CD4-positive, alpha-beta T cell treated with Interleukin-12 subunit alpha and Interleukin-12 subunit beta, for 1 hour (primary cell): ENCODE results near the gene SDHA.
"Not testable (repeated sequence)": the region's sequence is repeated elsewhere in the genome, so short reads cannot be mapped to it uniquely, and the experiment has no call there.

Experiments
- DNase-seq: peaks from one replicate; pipeline ENCODE4 v3.0.0-alpha.2; 2020

SDHA gene

DNA sequence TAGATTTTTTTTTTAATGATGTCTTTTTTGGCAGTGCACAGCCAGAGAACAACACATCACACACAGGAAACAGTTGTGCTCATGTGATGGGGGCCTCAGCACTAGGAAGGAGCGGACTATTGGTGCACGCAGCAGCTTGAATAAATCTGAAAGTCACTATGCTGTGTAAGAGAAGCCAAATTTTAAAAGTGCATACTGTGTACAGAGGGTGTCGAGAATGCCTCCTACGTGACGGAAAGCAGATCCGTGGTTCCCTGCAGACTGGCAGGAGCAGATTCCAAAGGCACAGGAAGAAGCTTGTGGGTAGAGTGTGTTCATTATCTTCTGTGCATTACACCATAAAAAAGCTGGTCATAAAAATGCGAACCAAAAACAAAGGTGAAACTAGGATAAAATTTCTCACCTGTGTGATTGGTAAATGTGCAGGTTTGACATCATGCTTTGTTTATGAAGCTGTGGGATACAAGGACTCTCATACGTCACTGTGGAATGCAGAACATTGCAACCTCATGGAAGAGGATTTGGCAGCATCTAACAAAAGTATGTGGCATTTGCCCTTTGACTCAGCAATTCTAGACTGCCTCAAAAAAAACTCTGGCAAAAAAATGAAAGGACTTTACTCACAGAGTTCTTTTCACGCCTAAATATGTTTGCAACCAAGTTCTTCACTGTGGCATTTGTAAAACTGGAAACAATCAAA, 45.3 kb downstream of the SDHA start:
- not testable (repeated sequence) for DNase-seq

DNA sequence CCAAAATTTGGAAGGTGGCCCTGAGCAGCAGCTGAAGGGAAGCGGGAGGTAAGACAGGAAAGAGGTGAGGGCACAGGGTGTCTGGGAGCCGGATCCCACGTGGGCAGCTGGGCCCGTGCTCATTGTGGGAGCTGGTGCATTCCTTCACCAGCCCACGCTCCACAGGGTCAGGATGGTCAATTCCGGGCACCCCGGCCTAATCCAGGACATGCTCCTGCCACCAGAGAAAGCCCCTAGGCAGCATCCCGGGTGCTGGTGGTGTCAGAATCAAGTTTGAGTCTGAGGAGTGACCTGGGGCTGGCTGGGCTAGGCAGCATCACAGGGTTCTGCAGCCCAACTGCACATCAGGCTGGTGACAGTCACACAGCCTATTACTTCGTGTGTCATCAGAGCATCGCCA, 46.2 kb downstream of the SDHA start:
- DNase-seq: no peak

DNA sequence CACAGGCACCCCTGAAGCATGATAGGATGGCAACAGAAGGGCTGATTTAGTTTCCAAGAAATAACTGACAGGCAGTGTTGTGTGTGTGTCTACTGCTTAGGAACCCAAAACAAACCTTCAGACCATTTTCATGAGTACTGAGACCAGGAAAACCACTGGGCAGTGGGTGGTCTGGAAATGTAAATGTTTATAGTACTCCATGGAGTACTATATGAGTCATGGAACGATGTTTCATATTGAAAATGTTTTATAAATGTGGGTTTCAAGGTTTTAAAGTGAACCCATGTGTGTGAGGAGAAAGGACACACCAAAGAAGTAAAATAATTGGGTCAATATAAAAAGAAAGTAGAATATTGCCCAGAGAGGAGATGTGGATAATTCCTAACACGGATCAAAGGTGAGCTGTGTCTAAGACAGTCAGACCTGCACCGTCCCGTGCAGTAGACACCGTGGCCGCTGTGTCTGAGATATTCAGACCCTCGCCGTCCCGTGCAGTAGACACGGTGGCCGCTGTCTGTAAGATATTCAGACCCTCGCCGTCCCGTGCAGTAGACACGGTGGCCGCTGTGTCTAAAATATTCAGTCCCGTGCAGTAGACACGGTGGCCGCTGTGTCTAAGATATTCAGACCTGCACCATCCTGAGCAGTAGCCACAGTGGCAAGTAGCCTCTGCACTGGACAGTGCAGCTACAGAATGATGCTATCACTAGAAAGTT, 48.3 kb downstream of the SDHA start:
- not testable (repeated sequence) for DNase-seq

DNA sequence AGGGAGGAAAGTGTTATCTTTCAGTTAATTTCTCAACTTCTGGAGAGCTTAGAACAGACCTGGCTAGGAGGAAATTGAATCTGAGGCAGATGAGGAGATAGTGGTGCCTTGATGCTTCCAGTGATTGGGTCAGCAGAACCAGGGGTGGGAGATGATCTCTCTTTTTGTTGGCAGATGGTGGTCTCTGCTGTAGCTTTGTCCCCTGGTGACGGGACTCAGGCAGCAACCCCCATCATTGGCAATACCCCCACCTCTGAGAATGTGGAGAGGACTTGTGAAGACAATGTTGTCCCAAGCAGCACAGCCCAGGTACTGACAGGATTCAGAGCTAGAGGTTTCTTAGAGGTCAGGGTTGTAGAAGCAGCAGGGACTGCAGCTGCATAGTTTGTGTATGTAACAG, 49.6 kb downstream of the SDHA start:
- DNase-seq: no peak

DNA sequence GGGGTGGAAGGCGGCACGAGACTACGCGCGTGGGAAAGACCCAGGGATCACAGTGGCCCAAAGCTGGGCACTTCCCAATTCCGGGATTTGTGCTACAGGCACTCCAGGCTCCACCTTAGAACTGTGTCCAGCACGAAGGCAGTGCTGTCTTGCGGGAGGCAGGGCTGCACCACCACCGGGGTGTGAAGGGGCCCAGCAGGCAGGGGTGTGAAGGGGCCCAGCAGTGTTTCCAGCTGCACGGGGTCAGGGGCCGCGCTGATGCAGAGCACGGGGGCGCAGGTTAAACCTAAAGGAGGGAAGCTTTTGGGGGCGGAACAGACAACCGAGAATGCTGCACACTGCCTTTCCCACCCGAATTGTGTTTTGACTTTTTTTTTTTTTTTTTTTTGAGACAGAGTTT, 52.2 kb downstream of the SDHA start:
- DNase-seq: no peak

DNA sequence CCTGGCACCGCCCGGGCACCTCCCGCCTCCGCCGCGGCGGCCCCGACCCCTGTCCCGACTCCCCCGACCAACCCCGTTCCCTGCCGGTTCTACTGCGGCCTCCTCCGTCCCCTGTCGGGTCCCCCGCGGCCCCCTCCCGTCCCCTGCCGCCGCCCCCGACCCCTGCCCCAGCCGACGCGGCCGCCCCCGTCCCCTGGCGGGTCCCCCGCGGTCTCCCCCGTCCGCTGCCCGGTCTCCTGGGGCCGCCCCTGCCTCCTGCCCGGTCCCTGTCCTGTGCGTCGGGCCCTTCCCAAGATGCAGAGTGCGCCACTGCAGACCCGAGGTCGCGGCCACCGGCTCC, 53.7 kb downstream of the SDHA start:
- not testable (repeated sequence) for DNase-seq

DNA sequence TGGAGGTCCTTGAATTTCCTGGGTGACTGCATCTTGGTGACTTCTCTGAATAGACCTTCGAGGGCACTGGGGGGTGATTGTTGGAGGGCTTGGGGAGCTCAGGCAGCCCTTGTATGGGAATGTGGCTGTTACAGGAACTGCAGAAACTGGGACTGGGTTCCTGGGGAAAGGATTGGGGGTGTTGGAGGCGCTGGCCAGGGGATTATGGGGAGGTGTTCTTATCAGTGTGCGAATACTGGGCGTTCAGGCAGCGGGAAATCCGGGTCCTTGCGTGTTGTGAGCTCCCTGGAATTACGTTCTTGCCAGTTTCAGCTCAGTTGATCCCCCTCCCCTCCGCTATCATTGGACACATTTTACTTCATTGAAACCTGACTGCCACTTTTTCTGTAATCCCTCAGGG, 55.0 kb downstream of the SDHA start:
- not testable (repeated sequence) for DNase-seq

DNA sequence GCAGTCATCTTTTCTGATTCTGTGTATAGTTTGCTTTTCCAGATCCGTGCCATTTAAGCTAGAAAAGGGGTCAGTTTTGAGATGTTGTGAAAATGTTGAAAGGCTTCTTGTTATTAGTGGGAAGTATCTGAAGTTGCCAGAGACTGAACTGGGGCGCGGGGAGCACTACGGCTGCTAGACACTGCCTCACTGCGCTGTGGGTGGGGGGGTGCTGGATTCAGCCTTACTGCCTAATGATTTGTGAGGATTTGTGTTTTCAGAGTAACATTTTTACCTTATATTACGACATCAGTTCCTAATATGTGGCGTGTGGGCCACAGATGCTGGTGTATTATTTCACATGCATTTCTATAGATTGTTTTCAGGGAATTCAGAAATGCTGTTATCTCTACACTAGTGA, 55.4 kb downstream of the SDHA start:
- DNase-seq: not testable (repeated sequence)

DNA sequence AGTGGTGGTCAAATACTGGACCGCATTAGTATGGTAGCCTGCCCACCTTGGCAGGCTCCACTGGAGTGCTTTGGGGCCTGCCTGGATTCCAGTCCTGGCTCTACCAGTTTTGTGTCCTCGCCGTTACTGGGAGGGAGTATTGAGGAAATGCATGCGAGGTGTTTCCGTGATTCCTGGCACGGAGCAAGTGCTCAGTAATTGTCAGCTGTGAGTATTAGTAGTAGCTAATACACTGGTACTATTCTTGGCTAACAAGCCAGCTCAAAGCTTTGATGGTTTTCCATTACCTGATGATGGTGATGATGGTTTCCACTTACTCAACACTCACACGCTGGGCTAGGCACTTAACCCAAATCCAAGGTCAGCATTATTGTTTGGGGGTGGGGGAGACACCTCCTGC, 56.2 kb downstream of the SDHA start:
- not testable (repeated sequence) for DNase-seq

DNA sequence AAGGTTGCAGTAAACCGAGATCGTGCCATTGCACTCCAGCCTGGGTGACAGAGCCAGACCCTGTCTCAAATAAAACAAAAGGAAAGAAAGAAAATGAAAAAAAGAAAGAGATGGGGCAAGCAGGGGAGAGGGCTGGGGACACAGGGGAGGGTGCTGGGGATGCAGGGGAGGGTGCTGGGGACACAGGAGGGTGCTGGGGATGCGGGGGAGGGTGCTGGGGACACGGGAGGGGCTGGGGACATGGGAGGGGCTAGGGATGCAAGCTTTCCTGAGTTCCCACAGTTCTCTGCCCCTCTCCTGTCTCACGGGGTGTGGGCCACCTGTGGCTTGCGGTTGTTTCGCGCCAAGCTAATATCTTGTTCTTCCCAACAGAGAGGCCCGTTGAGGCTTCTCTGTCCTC, 60.5 kb downstream of the SDHA start:
- no peak for DNase-seq

DNA sequence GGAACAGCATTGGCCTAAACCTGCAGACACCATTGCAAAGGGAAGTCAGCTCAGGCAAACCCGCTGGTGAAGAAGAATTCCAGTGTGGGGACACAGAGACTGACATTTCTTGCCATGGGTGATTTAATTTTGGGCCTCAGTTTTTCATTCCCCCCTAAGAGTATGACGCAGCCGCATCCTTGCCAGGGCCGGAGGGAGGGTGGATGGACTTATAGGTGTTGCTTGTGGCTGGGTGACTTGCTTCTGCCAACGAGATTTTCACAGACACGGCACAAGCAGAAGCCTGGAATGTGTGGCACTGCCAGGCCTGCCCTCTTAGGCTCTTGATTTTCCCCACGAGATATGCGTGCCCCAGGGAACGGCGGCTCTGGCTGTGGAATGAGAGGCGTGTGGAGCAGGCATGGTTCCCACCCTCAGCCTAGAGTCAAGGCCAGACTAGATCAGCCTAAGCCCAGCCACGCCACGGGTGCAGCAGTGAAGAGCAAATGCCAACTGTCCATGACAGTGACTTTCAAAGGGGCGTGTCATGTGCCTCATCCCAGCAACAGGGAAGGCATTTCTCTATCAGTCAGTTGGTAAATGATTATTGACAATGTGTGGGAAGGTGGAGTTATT, 61.0 kb downstream of the SDHA start:
- not testable (repeated sequence) for DNase-seq

DNA sequence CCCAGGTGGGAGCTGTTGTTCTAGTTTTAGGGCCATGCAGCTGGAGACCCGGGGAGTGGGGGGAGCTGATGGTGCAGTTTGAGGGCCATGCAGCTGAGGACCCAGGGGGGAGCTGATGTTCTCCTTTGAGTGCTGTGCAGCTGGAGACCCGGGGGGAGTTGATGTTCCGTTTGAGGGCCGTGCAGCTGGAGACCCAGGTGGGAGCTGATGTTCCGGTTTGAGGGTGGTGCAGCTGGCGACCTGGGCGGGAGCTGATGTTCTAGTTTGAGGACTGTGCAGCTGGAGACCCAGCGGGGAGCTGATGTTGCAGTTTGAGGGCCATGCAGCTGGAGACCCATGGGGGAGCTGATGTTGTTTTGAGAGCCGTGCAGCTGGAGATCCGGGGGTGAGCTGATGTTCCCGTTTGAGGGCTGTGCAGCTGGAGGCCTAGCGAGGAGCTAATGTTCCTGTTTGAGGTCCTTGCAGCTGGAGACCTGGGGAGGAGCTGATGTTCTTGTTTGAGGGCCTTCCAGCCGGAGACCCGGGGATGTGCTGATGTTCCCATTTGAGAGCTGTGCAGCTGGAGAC, 68.0 kb downstream of the SDHA start:
- no peak for DNase-seq

DNA sequence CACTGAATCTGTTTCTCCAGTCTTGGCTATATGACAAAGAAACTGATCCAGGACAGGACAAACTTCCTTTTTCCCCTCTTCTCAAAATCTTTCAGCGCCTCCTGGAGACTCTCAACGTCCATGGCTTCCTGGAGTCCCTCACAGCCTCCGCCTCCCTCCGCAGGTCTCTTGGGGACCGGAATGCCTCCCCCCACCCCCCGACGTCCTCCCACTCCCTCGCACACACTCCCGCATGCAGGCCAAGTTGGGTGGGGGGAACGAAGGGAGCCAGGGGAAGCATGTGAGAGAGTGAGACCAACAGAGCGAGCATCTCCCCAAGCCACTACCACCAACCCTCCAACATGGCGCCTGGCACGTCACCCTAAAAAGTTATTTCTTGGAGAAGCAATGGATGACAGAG, 72.1 kb downstream of the SDHA start:
- not testable (repeated sequence) for DNase-seq

DNA sequence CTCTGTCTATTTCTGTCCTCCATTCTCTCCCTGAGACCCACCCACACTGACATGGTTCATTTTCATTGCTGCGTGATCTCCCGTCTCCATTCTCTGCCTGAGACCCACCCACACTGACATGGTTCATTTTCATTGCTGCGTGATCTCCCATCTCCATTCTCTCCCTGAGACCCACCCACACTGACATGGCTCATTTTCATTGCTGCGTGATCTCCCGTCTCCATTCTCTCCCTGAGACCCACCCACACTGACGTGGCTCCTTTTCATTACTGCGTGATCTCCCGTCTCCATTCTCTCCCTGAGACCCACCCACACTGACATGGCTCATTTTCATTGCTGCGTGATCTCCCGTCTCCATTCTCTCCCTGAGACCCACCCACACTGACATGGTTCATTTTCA, 73.2 kb downstream of the SDHA start:
- not testable (repeated sequence) for DNase-seq

DNA sequence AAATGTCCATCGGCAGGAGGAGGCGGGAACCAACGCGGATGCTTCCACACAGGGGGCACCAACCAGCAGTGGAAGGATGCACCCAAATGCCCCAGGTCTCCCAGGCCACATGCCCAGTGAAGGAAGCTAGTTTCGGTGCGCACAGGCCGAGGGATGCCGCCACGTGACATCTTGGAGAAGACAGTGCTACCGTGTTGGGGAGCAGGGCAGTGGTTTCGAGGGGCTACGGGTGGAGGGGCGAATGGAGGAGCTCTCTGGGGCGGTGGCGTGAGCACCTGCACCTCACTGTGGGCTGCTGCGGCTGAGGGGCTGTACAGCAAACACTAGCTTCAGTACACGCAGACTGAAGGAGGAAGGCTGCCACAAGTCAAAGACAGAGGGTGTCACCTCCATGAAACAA, 76.7 kb downstream of the SDHA start:
- not testable (repeated sequence) for DNase-seq

DNA sequence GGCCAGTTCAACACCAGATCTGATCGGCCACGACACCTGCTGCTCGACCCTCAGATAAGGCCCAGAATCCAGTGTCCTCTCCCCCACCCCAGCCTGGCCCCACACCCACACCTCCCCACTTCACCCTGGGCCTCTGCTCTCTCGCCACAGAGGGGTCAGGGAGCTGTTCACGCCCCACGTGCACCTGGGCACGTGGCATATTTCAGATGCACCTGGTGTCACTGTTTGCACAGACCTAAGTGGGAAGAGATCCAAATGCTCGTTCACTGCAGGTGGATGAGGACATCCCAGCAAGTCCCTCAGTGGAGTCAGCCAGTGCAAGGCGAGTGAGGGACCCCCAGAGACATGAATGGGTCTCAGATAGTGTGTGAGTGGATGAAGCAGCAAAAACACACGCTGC, 78.1 kb downstream of the SDHA start:
- not testable (repeated sequence) for DNase-seq

DNA sequence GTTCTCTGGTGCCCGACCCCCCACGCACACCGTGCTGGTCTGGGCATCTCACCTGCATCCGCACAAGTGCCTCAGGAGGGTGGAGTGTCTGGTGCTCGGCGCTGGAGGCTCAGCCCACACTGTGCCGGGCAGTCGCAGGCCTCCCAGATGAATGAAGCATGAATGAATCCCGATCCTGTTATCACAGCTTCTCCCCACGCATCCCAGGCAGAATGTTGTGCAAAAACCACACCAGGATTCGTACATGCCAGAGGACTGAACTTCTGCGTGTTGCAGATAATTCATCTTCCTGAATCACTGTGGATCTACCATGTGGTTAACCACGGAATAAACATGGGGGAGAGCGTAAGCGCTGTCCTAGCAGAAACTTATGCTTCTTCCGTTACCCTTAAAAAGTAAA, 78.8 kb downstream of the SDHA start:
- peak; percentile 24 for DNase-seq

DNA sequence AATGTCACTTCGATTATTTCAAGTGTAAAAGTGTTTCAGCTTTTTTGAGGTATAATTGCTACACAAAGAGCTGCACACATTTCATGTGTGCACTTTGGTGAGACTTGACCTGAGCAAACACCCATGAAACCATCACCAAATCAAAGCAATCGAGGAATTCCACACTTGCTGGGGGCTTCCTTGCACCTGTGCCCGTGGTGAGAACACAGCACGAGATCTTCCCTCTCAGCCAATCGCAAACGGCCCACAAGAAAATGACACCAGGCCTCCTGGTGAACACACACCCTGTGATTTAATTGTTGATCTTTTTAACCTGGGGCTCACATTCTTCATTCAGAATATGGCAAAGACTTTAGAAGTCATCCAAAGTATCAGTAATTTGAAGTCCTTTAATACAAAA, 79.3 kb downstream of the SDHA start:
- DNase-seq: not testable (repeated sequence)

DNA sequence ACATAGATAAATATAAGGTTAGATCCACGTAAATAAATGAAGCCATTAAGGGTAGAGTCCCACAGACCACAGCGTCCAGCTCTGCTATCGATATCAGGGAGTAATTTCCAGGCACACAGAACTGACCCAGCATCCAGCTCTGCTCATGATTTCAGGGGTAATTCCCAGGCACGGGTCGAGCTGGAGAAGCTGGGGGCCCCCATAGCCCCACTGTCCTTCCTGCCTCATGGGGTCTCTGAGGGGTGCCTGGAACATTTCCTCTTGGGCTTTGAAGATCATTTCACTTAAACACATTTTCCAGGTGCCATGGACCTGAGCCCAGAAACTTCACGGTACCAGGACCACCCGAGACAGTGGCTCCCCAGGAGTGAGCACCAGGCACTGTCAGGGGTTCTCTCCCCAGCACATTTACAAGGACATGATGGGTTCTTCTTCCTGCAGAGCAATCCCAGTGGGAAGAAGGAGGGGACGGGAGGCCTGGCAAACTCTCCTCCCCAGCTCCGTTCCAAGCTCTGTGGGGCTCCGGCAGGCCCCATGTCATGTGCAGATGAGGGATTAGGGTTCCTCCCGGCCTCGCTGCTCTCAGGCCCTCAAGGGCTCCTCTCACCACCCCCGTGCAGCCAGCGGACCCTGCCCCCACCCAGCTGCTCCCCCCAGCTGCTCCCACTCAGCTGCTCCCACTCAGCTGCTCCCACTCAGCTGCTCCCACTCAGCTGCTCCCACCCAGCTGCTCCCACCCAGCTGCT, 80.0 kb downstream of the SDHA start:
- not testable (repeated sequence) for DNase-seq

DNA sequence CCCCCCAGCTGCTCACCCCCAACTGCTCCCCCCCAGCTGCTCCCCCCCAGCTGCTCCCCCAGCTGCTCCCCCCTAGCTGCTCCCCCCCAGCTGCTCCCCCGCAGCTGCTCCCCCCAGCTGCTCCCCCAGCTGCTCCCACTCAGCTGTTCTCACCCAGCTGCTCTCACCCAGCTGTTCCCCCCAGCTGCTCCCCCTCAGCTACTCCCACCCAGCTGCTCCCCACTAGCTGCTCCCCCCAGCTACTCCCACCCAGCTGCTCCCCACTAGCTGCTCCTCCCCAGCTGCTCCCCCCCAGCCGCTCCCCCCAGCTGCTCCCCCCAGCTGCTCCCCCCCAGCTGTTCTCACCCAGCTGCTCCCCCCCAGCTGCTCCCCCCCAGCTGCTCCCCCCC, 80.6 kb downstream of the SDHA start:
- no peak for DNase-seq

DNA sequence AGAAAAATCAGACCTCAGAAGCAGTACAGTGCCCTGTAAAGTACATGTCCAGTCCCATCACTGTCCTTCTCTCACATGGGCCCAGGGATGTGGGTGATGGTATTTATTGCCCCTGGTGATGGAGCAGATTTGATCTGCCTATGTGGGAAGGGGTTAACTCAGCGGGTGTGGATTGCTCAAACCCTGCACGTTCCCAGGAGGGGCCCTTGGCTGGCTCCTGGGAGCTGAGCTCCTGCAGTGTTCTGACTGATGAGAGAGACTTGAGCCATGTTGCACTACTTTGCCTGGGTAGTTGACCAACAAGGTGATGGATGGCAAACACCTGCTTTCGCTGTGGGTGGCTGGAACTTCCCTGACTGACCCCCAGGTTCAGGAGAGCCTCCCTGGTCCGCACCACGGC, 81.8 kb downstream of the SDHA start:
- DNase-seq: not testable (repeated sequence)

DNA sequence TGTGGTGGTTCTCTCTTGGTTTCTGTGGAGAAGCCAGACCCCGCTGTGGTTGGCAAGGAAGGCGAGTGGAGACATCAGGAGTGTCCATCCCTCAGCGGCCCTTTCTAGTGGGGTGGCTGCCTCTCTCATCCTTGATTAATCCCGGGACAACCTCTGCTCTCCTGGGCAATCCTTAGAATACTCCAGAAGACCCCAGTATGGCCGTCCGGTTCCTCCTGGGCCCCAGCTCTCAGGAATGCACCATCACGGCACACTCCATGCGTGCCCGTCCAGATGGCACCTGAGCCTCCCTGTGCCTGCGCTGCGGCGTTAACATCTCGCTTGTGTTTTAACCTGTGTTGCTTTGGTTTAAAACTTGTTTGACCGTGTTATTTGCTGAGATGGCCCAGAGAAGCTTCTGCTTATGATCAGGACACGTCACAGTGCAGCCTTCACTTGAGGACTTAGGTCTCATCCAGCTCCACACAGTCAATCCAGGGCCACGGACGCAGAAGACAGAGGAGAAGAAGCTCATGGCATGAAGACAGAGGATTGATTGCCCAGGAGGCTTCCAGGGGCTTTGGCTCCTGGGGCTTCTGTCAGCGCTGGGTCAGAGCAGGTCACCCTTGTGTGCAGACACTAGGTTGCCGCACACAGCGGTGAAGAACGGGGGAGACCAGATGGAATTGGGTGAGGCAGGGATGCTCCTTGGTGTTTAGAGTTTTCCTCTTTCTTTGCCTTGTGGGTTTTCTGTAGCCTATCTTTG, 82.7 kb downstream of the SDHA start:
- DNase-seq: not testable (repeated sequence)
